Parathyroid adenoma (tissue), 2 donors: Measurements from ENCODE around the gene SLC47A2.
A peak's percentile ranks its signal among the peaks of the same experiment; 100 is the strongest.

ENCODE experiments used
- H2AFZ ChIP-seq: fragments of 300-600 bp; sonication (generic); one replicate; pipeline ENCODE4 v1.7.0; 2017; ENCODE audit warnings: antibody characterized with exemption, mild to moderate bottlenecking
- H3K27ac ChIP-seq: fragments of 300-600 bp; sonication (generic); one replicate; pipeline ENCODE4 v1.7.0; 2017
- H3K27me3 ChIP-seq: fragments of 300-600 bp; sonication (generic); one replicate; pipeline ENCODE4 v1.7.0; 2017; ENCODE audit warnings: low read length; ENCODE audit not compliant: control insufficient read depth, insufficient read depth
- H3K36me3 ChIP-seq: fragments of 300-600 bp; sonication (generic); one replicate; pipeline ENCODE4 v1.7.0; 2017; ENCODE audit warnings: low read length; ENCODE audit not compliant: control insufficient read depth, insufficient read depth
- H3K4me1 ChIP-seq: fragments of 300-600 bp; sonication (generic); one replicate; pipeline ENCODE4 v1.7.0; 2017; ENCODE audit warnings: control low read depth
- H3K4me2 ChIP-seq: fragments of 300-600 bp; sonication (generic); one replicate; pipeline ENCODE4 v1.7.0; 2017; ENCODE audit warnings: low read length
- H3K4me3 ChIP-seq: fragments of 300-600 bp; sonication (generic); one replicate; pipeline ENCODE4 v1.7.0; 2017; ENCODE audit warnings: low read depth, low read length
- H3K79me2 ChIP-seq: fragments of 300-600 bp; sonication (generic); one replicate; pipeline ENCODE4 v1.7.0; 2017; ENCODE audit warnings: control low read depth
- H3K9ac ChIP-seq: fragments of 300-600 bp; sonication (generic); one replicate; pipeline ENCODE4 v1.7.0; 2017; ENCODE audit warnings: mild to moderate bottlenecking
- H3K9me3 ChIP-seq: fragments of 300-600 bp; sonication (generic); one replicate; pipeline ENCODE4 v1.7.0; 2017; ENCODE audit warnings: low read length; ENCODE audit not compliant: control insufficient read depth
- CTCF ChIP-seq: fragments of 300-600 bp; sonication (generic); IDR thresholded peaks from one replicate; pipeline ENCODE4 v1.7.0; 2017; ENCODE audit warnings: antibody characterized with exemption, mild to moderate bottlenecking
- donor health status: primary hyperparathyroidism.

The SLC47A2 gene

GRCh38 chr17:19744492-19744891 lies 28.1 kb upstream of the SLC47A2 start:
- no peak overlapping the region for H3K4me3 ChIP-seq
- no peak overlapping the region for H3K27ac ChIP-seq
- no peaks in the 10 kb centered on the region for H3K4me1 ChIP-seq
- H3K36me3 ChIP-seq: no peaks in the 10 kb centered on the region
- no peak overlapping the region for H3K9ac ChIP-seq
- no peak for TF ChIP-seq CTCF
- H3K27me3 ChIP-seq: no peaks in the 10 kb centered on the region
- no peaks in the 10 kb centered on the region for H3K9me3 ChIP-seq
- H3K79me2 ChIP-seq: no peaks in the 10 kb centered on the region
- H2AFZ ChIP-seq: peak overlapping the region; percentile 92
- H3K4me2 ChIP-seq: peak overlapping the region; percentile 71

GRCh38 chr17:19743101-19744100 lies 27.0 kb upstream of the SLC47A2 start:
- Histone ChIP-seq H3K4me3 (no peak overlapping the region), H3K27ac (no peak overlapping the region)

GRCh38 chr17:19742495-19742894 lies 26.1 kb upstream of the SLC47A2 start:
- Histone ChIP-seq H3K4me1 (no peaks in the 10 kb centered on the region), H3K79me2 (no peaks in the 10 kb centered on the region), H3K9ac (no peak overlapping the region), H3K27ac (no peak overlapping the region), H2AFZ (no peak overlapping the region), H3K4me2 (no peak overlapping the region), H3K27me3 (no peaks in the 10 kb centered on the region), H3K4me3 (no peak overlapping the region), H3K36me3 (no peaks in the 10 kb centered on the region), H3K9me3 (no peaks in the 10 kb centered on the region)
- TF ChIP-seq CTCF: no peak

More at GRCh38 chr17:19743101-19744100, 27.0 kb upstream of the SLC47A2 start:
- Histone ChIP-seq H3K79me2 (no peaks in the 10 kb centered on the region), H3K9ac (no peak overlapping the region), H3K27me3 (no peaks in the 10 kb centered on the region), H3K36me3 (no peaks in the 10 kb centered on the region), H2AFZ (peak overlapping the region; percentile 92), H3K9me3 (no peaks in the 10 kb centered on the region), H3K4me2 (no peak overlapping the region), H3K4me1 (no peaks in the 10 kb centered on the region)
- TF ChIP-seq CTCF: no peak

- TF ChIP-seq CTCF: no peak
- no peaks in the 10 kb centered on the region for H3K27me3 ChIP-seq
- H3K36me3 ChIP-seq: no peaks in the 10 kb centered on the region
- no peaks in the 10 kb centered on the region for H3K9me3 ChIP-seq
- no peak overlapping the region for H2AFZ ChIP-seq
- no peaks in the 10 kb centered on the region for H3K4me1 ChIP-seq
- no peaks in the 10 kb centered on the region for H3K79me2 ChIP-seq
- H3K4me2 ChIP-seq: no peak overlapping the region
- no peak overlapping the region for H3K27ac ChIP-seq
- H3K9ac ChIP-seq: no peak overlapping the region
- H3K4me3 ChIP-seq: no peak overlapping the region
Measured at GRCh38 chr17:19741832-19742457, 25.6 kb upstream of the SLC47A2 start.
